Muscle layer of duodenum (tissue), 2 donors: ENCODE measurements around the gene GMDS.

Source experiments
- H3K27ac ChIP-seq: one replicate; pipeline ENCODE4 v1.7.0; 2013; ENCODE audit warnings: mild to moderate bottlenecking, low read length
- H3K27me3 ChIP-seq: one replicate; pipeline ENCODE4 v1.7.0; 2013; ENCODE audit warnings: low read depth, mild to moderate bottlenecking, control low read depth, low read length
- H3K36me3 ChIP-seq, 2 donors: one replicate each; pipeline ENCODE4 v1.7.0; 2013; ENCODE audit warnings: low read length in 2 of 2, control low read depth in 1 of 2, mild to moderate bottlenecking in 1 of 2; ENCODE audit not compliant: insufficient read depth in 2 of 2, control insufficient read depth in 1 of 2
- H3K4me1 ChIP-seq, 2 donors: one replicate each; pipeline ENCODE4 v1.7.0; 2013; ENCODE audit warnings: low read length in 2 of 2, mild to moderate bottlenecking in 2 of 2, control low read depth in 1 of 2, moderate library complexity in 1 of 2; ENCODE audit not compliant: insufficient read depth in 2 of 2, control insufficient read depth in 1 of 2
- H3K4me3 ChIP-seq, 2 donors: one replicate each; pipeline ENCODE4 v1.7.0; 2013; ENCODE audit warnings: low read length in 2 of 2, low read depth in 1 of 2, mild to moderate bottlenecking in 1 of 2
- H3K9me3 ChIP-seq, 2 donors: one replicate each; pipeline ENCODE4 v1.7.0; 2013; ENCODE audit warnings: low read length in 2 of 2, control low read depth in 1 of 2, mild to moderate bottlenecking in 1 of 2; ENCODE audit not compliant: control insufficient read depth in 1 of 2
- donor health status: healthy.

The GMDS gene

GRCh38 chr6:1627827-1628560, 617.4 kb downstream of the GMDS start:
- Histone ChIP-seq H3K4me1 (peaks cover 4 to 21% of the 10 kb centered on the region in 2 donors), H3K36me3 (no peaks in the 10 kb centered on the region), H3K9me3 (no peaks in the 10 kb centered on the region), H3K27ac (no peak overlapping the region), H3K4me3 (no peak overlapping the region), H3K27me3 (peaks cover 26% of the 10 kb centered on the region)

GRCh38 chr6:1626481-1626880, 618.9 kb downstream of the GMDS start:
- Histone ChIP-seq H3K9me3 (no peaks in the 10 kb centered on the region), H3K36me3 (no peaks in the 10 kb centered on the region), H3K27me3 (peaks cover 35% of the 10 kb centered on the region), H3K27ac (no peak overlapping the region), H3K4me3 (no peak overlapping the region), H3K4me1 (peaks cover 4 to 21% of the 10 kb centered on the region in 2 donors)

- H3K9me3 ChIP-seq: no peaks in the 10 kb centered on the region
- peaks cover 40% of the 10 kb centered on the region for H3K27me3 ChIP-seq
- H3K4me1 ChIP-seq: peaks cover 4 to 21% of the 10 kb centered on the region in 2 donors
- H3K36me3 ChIP-seq: no peaks in the 10 kb centered on the region
- H3K27ac ChIP-seq: no peak overlapping the region
- H3K4me3 ChIP-seq: peak overlapping the region; percentile 62 to 73
Measured at GRCh38 chr6:1625794-1626435, 619.5 kb downstream of the GMDS start.

- Histone ChIP-seq H3K9me3 (no peaks in the 10 kb centered on the region), H3K27ac (no peak overlapping the region), H3K27me3 (peaks cover 47% of the 10 kb centered on the region), H3K4me3 (peak overlapping the region; percentile 62 to 73), H3K4me1 (peaks cover 4 to 24% of the 10 kb centered on the region in 2 donors), H3K36me3 (no peaks in the 10 kb centered on the region)
Measured at GRCh38 chr6:1624851-1625781, 620.3 kb downstream of the GMDS start.

GRCh38 chr6:1624058-1624850, 621.2 kb downstream of the GMDS start:
- no peak overlapping the region for H3K27ac ChIP-seq
- peaks cover 4 to 33% of the 10 kb centered on the region in 2 donors for H3K4me1 ChIP-seq

GRCh38 chr6:1623769-1624057, 621.7 kb downstream of the GMDS start:
- Histone ChIP-seq H3K9me3 (no peaks in the 10 kb centered on the region), H3K4me3 (no peak overlapping the region), H3K36me3 (no peaks in the 10 kb centered on the region), H3K4me1 (peaks cover 4 to 33% of the 10 kb centered on the region in 2 donors), H3K27me3 (peaks cover 60% of the 10 kb centered on the region), H3K27ac (no peak overlapping the region)

More at GRCh38 chr6:1624058-1624850, 621.2 kb downstream of the GMDS start:
- Histone ChIP-seq H3K9me3 (no peaks in the 10 kb centered on the region), H3K36me3 (no peaks in the 10 kb centered on the region), H3K4me3 (peak overlapping the region; percentile 34 to 62), H3K27me3 (peaks cover 55% of the 10 kb centered on the region)

GRCh38 chr6:1622851-1623768, 622.3 kb downstream of the GMDS start:
- H3K27me3 ChIP-seq: peaks cover 62% of the 10 kb centered on the region
- no peak overlapping the region for H3K4me3 ChIP-seq
- H3K36me3 ChIP-seq: no peaks in the 10 kb centered on the region
- peaks cover 4 to 33% of the 10 kb centered on the region in 2 donors for H3K4me1 ChIP-seq
- no peaks in the 10 kb centered on the region for H3K9me3 ChIP-seq
- no peak overlapping the region for H3K27ac ChIP-seq

- H3K36me3 ChIP-seq: no peaks in the 10 kb centered on the region
- H3K4me1 ChIP-seq: peaks cover 4 to 33% of the 10 kb centered on the region in 2 donors
- H3K27ac ChIP-seq: no peak overlapping the region
- no peaks in the 10 kb centered on the region for H3K9me3 ChIP-seq
- H3K27me3 ChIP-seq: peaks cover 65% of the 10 kb centered on the region
- no peak overlapping the region for H3K4me3 ChIP-seq
Measured at GRCh38 chr6:1622220-1622850, 623.1 kb downstream of the GMDS start.

- H3K4me3 ChIP-seq: no peak overlapping the region
- H3K27ac ChIP-seq: no peak overlapping the region
- H3K9me3 ChIP-seq: no peaks in the 10 kb centered on the region
- no peaks in the 10 kb centered on the region for H3K36me3 ChIP-seq
- peaks cover 4 to 33% of the 10 kb centered on the region in 2 donors for H3K4me1 ChIP-seq
- H3K27me3 ChIP-seq: peaks cover 60% of the 10 kb centered on the region
Measured at GRCh38 chr6:1621070-1621701, 624.2 kb downstream of the GMDS start.
